SU-DHL-6 (cell line): ENCODE results near the gene CTTNBP2NL.

Source experiments
- H2AFZ ChIP-seq: fragments of 200-600 bp; sonication (generic); 2 replicates; pipeline ENCODE4 v1.6.1; 2014; ENCODE audit warnings: low read depth, mild to moderate bottlenecking, moderate library complexity, mixed read lengths, antibody characterized with exemption, low read length; ENCODE audit not compliant: severe bottlenecking
- H3F3A ChIP-seq: fragments of 200-600 bp; shearing (Covaris generic); 2 replicates; pipeline ENCODE4 v1.6.0; 2016; ENCODE audit warnings: antibody characterized with exemption, mild to moderate bottlenecking; ENCODE audit not compliant: insufficient read depth
- H3K27ac ChIP-seq: fragments of 200-600 bp; sonication (generic); 2 replicates; pipeline ENCODE4 v1.5.1; 2016; ENCODE audit warnings: low read depth, mild to moderate bottlenecking, low read length, moderate library complexity, mixed read lengths
- H3K27me3 ChIP-seq: fragments of 200-600 bp; sonication (generic), shearing (Covaris generic); 2 replicates; pipeline ENCODE4 v1.6.0; 2014; ENCODE audit warnings: mild to moderate bottlenecking, low read length
- H3K36me3 ChIP-seq: fragments of 200-600 bp; sonication (generic); 2 replicates; pipeline ENCODE4 v1.6.1; 2014; ENCODE audit warnings: mild to moderate bottlenecking, low read length, mixed read lengths
- H3K4me2 ChIP-seq: fragments of 300-600, 200-600 bp; shearing (Covaris generic), sonication (generic); 2 replicates; pipeline ENCODE4 v1.6.0; 2014; ENCODE audit warnings: low read length, low read depth, mild to moderate bottlenecking; ENCODE audit not compliant: poor library complexity, severe bottlenecking
- H3K4me3 ChIP-seq: fragments of 200-600 bp; sonication (generic); 2 replicates; pipeline ENCODE4 v1.5.1; 2014; ENCODE audit warnings: antibody characterized with exemption, low read length, mild to moderate bottlenecking, mixed read lengths; ENCODE audit not compliant: insufficient read depth, poor library complexity, severe bottlenecking
- H3K79me2 ChIP-seq: fragments of 200-600 bp; sonication (generic); 2 replicates; pipeline ENCODE4 v1.6.1; 2014; ENCODE audit warnings: mild to moderate bottlenecking, low read length, moderate library complexity; ENCODE audit not compliant: insufficient read depth
- H3K9ac ChIP-seq: fragments of 200-600 bp; sonication (generic); 2 replicates; pipeline ENCODE4 v1.7.0; 2014; ENCODE audit warnings: mild to moderate bottlenecking, low read length
- H3K9me2 ChIP-seq: fragments of 200-600 bp; sonication (generic); replicated peaks from 2 replicates; pipeline ENCODE4 v1.6.1; 2014; ENCODE audit warnings: low read length; ENCODE audit not compliant: insufficient read depth
- H3K9me3 ChIP-seq: fragments of 200-600 bp; sonication (generic); 2 replicates; pipeline ENCODE4 v1.6.1; 2014; ENCODE audit warnings: low read length, mixed read lengths; ENCODE audit not compliant: insufficient read depth
- H4K20me1 ChIP-seq: fragments of 200-600 bp; sonication (generic); 2 replicates; pipeline ENCODE4 v1.6.1; 2014; ENCODE audit warnings: low read depth, mild to moderate bottlenecking, antibody characterized with exemption, low read length, moderate library complexity, mixed read lengths
- EZH2phosphoT487 ChIP-seq: fragments of 200-600 bp; sonication (generic), shearing (Covaris generic); conservative IDR thresholded peaks from 2 replicates; pipeline ENCODE4 v1.6.1; 2018; ENCODE audit warnings: mild to moderate bottlenecking, antibody characterized with exemption, low read length, moderate library complexity, mixed read lengths
- TF ChIP-seq, protein P1 (sequence below): fragments of 200-600 bp; sonication (generic); IDR thresholded peaks from one replicate; pipeline ENCODE4 v1.5.1; 2017; ENCODE audit warnings: antibody characterized with exemption, mild to moderate bottlenecking, low read length, moderate library complexity; ENCODE audit not compliant: insufficient read depth, poor library complexity, severe bottlenecking

CTTNBP2NL gene

DNA sequence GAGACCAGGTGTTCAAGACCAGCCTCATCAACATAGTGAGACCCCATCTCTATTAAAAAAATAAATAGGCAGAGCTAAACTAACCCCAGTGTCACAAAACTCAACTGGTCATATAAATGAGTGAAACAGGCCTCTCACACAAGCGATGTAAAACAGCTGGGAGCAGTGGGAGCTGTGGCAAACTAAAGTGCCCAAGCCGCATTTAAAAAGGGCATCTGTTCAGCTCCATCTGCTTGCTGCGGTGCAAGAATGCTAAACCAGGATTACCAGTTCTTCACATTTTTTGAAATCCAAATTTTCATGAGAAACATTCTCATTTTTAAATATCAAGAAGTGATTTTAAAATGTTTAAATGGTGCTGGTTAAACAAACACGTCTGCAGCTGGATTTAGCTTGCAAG, 62.7 kb downstream of the CTTNBP2NL start:
- H3K79me2 ChIP-seq = no peaks in the 10 kb centered on the region
- H3K9me3 ChIP-seq = no peaks in the 10 kb centered on the region
- no peaks in the 10 kb centered on the region for H3K9me2 ChIP-seq
- H3K4me3 ChIP-seq = no peak overlapping the region
- no peaks in the 10 kb centered on the region for H4K20me1 ChIP-seq
- H2AFZ ChIP-seq = no peak overlapping the region
- H3K36me3 ChIP-seq = no peaks in the 10 kb centered on the region
- H3K4me2 ChIP-seq = no peak overlapping the region
- H3K9ac ChIP-seq = no peak overlapping the region
- no peaks in the 10 kb centered on the region for H3K27me3 ChIP-seq
- no peaks in the 10 kb centered on the region for H3F3A ChIP-seq
- no peak overlapping the region for H3K27ac ChIP-seq
- TF ChIP-seq, protein P1, sequence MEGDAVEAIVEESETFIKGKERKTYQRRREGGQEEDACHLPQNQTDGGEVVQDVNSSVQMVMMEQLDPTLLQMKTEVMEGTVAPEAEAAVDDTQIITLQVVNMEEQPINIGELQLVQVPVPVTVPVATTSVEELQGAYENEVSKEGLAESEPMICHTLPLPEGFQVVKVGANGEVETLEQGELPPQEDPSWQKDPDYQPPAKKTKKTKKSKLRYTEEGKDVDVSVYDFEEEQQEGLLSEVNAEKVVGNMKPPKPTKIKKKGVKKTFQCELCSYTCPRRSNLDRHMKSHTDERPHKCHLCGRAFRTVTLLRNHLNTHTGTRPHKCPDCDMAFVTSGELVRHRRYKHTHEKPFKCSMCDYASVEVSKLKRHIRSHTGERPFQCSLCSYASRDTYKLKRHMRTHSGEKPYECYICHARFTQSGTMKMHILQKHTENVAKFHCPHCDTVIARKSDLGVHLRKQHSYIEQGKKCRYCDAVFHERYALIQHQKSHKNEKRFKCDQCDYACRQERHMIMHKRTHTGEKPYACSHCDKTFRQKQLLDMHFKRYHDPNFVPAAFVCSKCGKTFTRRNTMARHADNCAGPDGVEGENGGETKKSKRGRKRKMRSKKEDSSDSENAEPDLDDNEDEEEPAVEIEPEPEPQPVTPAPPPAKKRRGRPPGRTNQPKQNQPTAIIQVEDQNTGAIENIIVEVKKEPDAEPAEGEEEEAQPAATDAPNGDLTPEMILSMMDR = no peak
- no peak for TF ChIP-seq EZH2phosphoT487

DNA sequence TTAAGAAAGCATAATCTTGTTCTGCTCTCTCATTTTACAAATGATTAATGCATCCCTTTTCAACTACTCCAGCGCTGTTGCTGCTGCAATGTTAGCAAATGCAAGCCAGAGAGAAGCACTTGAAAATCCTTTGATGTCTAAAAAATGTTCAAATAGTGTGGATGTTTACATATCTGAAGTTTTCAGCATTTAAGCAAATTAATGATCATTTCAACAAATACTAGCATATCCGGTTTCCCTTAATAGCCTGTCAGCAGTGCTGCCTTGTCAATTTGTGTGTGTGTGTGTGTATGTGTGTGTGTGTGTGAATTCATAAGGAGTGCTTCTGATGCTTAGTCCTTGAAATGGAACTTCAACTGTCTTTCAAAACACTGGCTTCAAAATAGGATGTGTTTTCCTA, 64.6 kb downstream of the CTTNBP2NL start:
- no peak overlapping the region for H2AFZ ChIP-seq
- H3K9me3 ChIP-seq = no peaks in the 10 kb centered on the region
- no peaks in the 10 kb centered on the region for H3K9me2 ChIP-seq
- no peak overlapping the region for H3K27ac ChIP-seq
- no peaks in the 10 kb centered on the region for H4K20me1 ChIP-seq
- no peak overlapping the region for H3K9ac ChIP-seq
- H3F3A ChIP-seq = no peaks in the 10 kb centered on the region
- H3K4me3 ChIP-seq = no peak overlapping the region
- no peak for TF ChIP-seq EZH2phosphoT487
- TF ChIP-seq, protein P1 = no peak
- H3K4me2 ChIP-seq = no peak overlapping the region
- H3K27me3 ChIP-seq = no peaks in the 10 kb centered on the region
- no peaks in the 10 kb centered on the region for H3K36me3 ChIP-seq
- no peaks in the 10 kb centered on the region for H3K79me2 ChIP-seq

DNA sequence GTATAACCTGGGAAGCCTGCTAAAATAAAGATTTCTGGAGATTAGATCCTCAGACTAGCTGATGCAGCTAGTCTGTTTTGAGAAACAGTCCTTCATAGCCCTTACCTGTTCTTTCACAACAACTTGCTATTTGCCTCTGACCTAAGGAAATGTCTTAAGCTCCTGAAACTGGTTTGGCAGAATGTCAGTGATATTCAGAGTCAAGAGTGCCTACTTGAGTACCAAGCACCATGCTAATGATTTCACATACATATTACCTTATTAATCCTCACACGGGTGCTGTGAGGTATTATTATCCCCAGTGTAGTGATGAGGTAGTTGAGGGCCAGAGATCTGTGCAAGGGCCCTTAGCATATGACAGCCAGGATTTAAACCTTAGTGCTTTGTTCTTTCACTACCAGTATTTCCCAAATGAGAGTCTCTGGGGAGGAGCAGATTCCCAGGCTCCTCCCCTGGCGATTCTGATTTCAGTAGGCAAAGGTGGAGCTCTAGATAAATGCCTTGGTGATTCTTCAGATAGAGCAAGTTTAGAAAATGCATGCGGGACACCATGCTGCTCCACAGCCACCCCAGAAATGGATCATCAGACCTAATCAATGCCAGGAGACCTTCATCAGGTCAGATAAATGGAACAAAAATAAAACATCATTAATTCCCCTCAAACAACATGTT, 65.3 kb downstream of the CTTNBP2NL start:
- H3K9me3 ChIP-seq = no peaks in the 10 kb centered on the region
- H3K9me2 ChIP-seq = no peaks in the 10 kb centered on the region
- H3K27ac ChIP-seq = no peak overlapping the region
- H2AFZ ChIP-seq = no peak overlapping the region
- no peaks in the 10 kb centered on the region for H4K20me1 ChIP-seq
- no peak overlapping the region for H3K4me3 ChIP-seq
- H3K9ac ChIP-seq = no peak overlapping the region
- H3F3A ChIP-seq = no peaks in the 10 kb centered on the region
- H3K27me3 ChIP-seq = no peaks in the 10 kb centered on the region
- no peak overlapping the region for H3K4me2 ChIP-seq
- H3K36me3 ChIP-seq = no peaks in the 10 kb centered on the region
- TF ChIP-seq, protein P1 = no peak
- TF ChIP-seq EZH2phosphoT487 = no peak
- H3K79me2 ChIP-seq = no peaks in the 10 kb centered on the region

DNA sequence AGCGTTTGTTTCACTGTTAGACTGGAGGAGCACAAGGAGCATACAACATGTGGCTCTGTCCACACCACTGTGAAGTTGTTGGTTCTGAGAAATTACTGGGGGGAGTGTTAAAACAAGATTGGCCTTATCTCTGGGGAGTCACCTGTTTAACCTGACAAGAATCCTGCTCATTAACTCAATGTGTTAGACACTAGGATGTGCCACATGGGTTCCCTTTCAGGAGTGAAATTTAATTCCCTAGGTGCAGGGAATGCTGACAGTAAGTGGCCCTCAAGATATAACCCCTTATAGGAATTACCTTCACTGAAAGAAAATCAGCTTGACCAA, 66.9 kb downstream of the CTTNBP2NL start:
- H3K9me3 ChIP-seq = no peaks in the 10 kb centered on the region
- H3K9ac ChIP-seq = no peak overlapping the region
- H4K20me1 ChIP-seq = no peaks in the 10 kb centered on the region
- no peak overlapping the region for H3K4me2 ChIP-seq
- TF ChIP-seq, protein P1 = no peak
- TF ChIP-seq EZH2phosphoT487 = no peak
- no peak overlapping the region for H2AFZ ChIP-seq
- no peaks in the 10 kb centered on the region for H3K27me3 ChIP-seq
- no peaks in the 10 kb centered on the region for H3K36me3 ChIP-seq
- H3F3A ChIP-seq = peaks cover 7% of the 10 kb centered on the region; the same call in 1 of the 2 replicates
- no peak overlapping the region for H3K27ac ChIP-seq
- H3K9me2 ChIP-seq = no peaks in the 10 kb centered on the region
- no peaks in the 10 kb centered on the region for H3K79me2 ChIP-seq
- no peak overlapping the region for H3K4me3 ChIP-seq
